HL-60 (cell line): Measurements from ENCODE around the gene CFAP58.

ENCODE experiments used
- CTCF ChIP-seq: IDR thresholded peaks from one replicate; pipeline ENCODE4 v1.5.1; 2011; ENCODE audit warnings: low read length, control low read depth, inconsistent platforms; ENCODE audit not compliant: insufficient read depth
- POLR2AphosphoS5 ChIP-seq: IDR thresholded peaks from 2 replicates; pipeline ENCODE4 v1.6.1; 2012; ENCODE audit warnings: low read depth
- REST ChIP-seq: IDR thresholded peaks from 2 replicates; pipeline ENCODE4 v1.6.1; 2012; ENCODE audit warnings: low read depth; ENCODE audit not compliant: insufficient replicate concordance

- TF ChIP-seq CTCF (no peak), POLR2AphosphoS5 (no peak), REST (no peak)
Observed at GRCh38 chr10:104367904-104368303, 14.3 kb downstream of the CFAP58 start.
